HG03565 (cell line): ENCODE data around the gene PAPPA.

Experiments used
- ATAC-seq: cut with Tn5 transposase; IDR thresholded peaks from one replicate; pipeline ENCODE4 v1.9.1; 2021; ENCODE audit warnings: mild to moderate bottlenecking, moderate library complexity; ENCODE audit not compliant: unreplicated experiment

The PAPPA gene

GRCh38 chr9:116448431-116448830 lies 294.8 kb downstream of the PAPPA start:
- ATAC-seq = no peak

GRCh38 chr9:116449949-116450348 lies 296.4 kb downstream of the PAPPA start:
- ATAC-seq = no peak

- ATAC-seq = peak; percentile 88
Measured at GRCh38 chr9:116450378-116451139, 297.0 kb downstream of the PAPPA start.

- no peak for ATAC-seq
Measured at GRCh38 chr9:116451500-116452115, 298.0 kb downstream of the PAPPA start.
